ENCODE results near the gene PRKAG2.
"Not testable (repeated sequence)": the region's sequence is repeated elsewhere in the genome, so short reads cannot be mapped to it uniquely, and the experiment has no call there.

PRKAG2 gene

DNA sequence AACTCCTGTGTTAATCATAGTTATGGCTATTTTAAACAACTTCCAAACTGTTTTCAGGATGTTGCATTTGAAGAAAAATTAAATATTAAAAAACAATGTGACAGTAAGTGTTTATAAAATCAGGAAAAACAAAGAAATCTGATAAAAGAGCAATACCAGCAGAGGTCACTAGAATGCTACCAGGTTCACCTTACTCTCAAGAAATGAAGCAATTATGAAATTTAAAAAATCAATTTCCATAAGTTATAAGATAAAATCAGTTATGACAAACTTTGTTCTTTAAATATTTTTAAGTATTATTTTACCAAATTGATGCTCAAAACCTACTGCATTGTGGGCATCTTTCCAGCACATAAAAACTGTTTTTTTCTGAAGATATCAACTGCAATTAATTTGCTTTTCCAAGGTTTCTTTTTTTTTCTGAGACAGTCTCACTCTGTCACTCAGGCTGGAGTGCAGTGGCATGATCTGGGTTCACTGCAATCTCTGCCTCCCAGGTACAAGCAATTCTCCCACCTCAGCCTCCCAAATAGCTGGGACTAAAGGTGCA is 306.5 kb downstream of the PRKAG2 start:
- no peak for DNase-seq

DNA sequence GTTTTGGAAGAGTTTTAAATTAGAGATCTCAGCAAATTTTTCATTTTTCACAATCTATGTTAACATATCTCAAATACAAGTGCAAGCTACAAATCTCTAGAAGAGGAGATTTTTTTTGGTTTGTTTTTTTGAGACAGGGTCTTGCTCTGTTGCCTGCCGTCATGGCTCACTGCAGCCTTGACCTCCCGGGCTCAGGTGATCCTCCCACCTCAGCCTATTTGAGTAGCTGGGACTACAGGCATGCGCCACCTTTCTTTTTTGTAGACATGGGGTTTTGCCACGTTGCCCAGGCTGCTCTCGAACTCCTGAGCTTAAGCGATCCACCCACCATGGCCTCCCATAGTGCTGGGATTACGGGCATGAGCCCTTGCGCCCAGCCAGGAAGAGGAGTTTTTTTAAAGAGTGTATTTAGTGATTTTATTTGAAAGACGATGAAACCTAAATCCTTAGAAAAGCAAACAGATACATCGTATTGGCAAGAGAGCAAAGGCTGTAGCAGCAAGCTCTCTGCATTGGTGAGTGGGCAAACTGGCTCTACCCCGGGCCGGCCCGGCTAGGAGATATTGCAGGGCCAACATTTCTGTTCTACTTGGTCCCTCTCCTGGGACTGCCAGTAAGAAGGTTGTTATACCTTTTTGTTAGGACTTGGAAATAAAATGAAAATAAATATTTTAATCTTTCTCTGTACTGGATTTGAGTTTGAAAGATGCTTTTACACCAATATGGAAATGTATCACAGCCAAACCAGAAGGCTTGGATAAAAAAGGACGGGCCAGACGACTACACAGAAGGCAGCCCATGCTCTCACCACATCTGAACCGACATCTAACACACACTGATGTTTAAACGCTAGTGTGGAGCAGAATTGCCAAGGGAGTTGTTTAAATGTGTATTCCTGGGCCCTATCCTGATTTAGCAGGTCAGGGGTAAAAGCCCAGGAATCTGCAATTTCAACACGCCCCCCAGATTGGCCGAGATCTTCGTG is 307.7 kb downstream of the PRKAG2 start:
- DNase-seq: no peak

DNA sequence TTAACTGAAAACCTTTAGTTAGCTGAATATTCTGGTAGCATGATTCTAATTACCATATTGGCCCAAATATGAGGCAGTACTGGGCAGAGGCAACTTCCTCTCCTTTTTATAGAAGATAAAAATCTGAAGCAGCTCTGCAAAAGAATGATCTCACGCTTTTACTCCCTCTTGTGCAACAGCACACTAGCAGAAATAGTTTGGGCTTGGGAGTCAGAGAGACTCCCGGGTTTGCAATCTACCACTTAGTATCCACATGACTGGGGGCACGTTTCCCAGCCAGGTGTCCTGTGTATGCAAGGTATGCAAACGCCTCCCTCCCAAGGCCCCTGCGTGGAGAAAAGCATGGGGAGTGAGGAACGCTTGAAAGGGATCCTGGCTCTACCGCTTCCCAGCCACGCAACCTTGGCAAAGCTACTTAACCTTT is 310.0 kb downstream of the PRKAG2 start:
- DNase-seq: peak; percentile 88

DNA sequence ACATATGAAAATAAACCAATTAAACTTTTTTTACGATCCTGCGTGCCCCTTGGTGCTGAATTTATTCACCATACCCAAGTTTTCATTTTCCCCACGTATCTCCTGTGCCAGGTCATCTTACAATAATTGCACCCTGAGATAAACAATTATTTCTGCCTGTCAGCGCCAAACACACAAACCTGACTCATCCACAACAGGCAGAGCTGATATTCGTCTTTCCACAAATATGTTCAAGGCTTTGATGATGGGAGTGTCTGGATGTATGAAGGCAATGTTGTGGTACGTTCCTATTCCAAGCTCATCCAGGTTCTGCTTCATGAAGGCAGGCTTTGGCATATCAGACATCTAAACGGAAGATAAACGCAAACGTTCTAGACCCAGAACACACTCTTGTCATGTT is 311.4 kb downstream of the PRKAG2 start:
- no peak for DNase-seq

DNA sequence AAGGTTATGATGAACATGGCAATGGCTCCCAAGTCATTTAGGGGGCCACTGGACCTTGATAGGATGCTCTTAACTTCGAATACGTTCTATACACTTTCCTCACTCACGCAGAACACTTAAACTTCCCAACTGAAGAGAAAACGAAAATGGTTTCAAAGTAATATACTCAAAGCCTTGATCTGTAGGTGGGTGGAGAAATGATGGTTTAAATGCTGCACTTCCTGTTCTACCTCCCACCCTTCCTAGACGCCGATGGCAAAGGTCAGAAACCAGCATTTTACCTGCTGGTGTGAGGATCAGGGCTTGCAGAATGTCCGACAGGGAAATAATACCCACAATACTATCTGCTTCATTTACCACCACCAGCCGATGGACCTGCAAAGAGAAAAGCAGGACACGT is 316.7 kb downstream of the PRKAG2 start:
- no peak for DNase-seq

DNA sequence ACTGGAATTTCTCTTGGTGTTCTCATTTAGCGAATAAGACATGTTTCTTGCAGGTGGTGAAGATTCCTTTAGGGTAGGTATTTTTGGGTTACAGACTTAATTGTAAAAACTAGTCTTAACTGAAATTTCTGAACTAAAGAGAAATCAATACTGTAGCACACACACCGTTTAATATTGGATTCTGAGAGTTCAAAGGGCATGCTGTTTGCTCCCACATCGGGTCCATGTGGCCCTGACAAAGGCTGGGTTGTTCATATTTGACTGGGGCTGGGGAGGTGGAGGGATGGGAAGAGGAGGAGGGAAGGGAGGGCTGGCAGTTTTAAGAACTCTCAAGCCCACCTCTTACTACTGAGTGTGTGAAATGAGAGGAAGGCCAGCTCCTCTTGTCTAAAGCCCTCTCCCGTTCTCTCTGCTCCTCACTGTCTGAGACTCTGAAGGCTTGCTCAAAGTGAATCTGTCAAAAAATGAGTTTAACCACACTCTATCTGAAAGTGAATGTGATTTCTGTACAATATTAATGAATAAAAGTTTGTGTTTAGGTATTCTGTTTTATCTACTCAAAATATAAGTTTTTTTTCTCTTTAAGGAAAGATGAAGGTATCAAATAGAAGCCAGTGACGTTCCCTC is 317.2 kb downstream of the PRKAG2 start:
- no peak for DNase-seq

DNA sequence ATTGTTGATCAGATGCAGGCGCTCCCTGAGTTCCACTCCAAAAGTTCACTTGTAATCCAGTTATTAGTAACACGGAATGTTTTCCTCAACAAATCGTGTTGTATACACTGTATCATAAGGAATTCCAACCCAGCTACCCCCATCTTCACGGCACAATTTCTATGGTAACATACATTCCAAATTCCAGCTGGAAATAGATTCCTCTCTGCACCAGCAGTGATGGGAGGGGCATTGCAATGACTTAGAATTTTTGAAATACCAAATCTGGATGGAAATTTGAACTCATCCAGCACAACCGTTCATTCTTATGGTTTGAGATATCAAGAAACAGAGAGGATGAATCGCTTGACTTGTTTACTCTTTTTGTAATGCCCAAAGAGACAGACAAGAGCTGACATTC is 318.3 kb downstream of the PRKAG2 start:
- DNase-seq: no peak

DNA sequence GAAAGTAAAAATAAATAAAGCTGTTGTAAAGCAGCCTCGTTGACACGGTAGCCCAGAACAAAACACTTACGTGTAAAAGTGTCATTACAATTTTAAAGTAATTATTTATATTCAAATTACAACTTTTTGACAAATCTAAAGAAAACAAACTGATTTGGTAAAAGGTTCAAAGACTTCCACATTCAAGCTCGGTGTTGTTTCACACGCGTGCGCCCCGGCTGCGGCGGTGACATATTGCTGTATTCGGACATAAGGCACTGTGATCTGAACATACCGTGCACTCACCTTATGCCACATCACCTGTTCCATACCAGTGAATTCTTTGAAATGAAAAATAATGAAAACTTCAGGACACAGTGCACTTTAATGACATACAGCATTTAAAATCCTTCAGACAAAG is 320.3 kb downstream of the PRKAG2 start:
- DNase-seq: no peak

DNA sequence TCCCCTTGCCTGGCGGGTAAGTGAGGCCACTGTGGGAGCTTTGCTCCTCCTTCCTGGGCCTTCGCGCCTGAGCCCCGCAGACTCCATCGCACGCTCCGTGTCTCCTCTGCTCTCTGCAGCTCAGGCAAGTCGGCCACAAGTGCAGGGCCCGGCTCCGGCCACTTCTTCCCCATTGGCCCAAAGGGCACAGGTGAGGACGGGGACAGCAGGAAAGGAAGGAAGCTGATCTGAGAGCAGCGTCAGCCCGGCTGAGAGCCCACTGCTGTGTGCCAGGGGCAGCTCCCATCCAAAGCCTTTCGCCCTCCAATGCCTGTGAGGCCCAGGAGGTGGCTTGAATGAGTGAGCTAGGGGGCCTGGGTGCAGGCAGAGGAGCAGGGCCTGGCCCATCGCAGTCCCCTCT is 323.6 kb downstream of the PRKAG2 start:
- no peak for DNase-seq

DNA sequence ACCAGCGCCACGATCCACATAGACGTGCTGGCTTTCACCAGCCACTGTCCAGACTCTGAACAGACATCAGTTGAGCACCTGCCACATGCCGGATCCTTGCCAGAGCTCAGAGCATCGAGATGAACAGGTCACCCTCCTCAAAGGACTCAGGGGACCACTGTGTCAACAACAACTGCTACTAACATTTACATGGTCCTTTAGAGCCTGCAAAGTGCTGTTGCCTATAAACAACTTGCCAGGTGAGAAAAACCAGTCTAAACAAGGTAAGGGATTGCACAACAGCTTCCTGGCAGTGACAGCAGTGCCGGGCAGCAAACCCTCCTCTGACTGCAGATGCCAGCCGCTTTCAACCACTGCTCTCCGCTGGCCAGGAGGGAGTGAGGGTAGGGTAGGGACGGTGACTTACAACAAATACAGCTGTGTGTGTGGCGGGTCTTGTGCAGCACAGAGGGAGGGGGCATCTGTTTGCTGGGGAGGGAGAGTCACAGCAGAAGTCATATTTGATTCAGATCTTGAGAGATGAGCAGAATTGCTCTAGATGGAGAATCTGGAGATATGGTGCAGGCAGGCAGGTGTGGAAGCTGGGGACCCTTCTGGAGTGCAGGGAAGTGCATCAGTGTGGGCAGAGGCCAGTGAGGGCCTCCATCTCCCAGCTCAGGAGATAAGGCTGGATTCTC is 324.4 kb downstream of the PRKAG2 start:
- DNase-seq: peak; percentile 58

DNA sequence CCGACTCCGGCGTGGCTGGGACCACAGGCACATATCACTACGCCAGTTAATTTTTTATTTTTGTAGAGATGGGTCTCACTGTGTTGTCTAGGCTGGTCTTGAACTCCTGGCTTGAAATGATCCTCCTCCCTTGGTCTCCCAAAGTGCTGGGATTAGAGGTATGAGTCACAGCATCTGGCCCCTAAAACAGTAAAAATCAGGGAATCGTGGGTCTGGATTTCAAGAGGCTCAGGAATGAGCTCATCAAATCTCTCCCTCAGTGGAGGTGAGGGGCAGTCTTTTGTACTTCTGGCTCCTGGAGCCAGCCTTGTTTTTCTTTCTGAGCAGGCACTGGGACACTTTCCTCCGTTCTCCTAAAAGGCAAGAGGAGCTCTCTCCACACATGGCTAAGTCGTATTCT is 325.1 kb downstream of the PRKAG2 start:
- peak; percentile 59 for DNase-seq

DNA sequence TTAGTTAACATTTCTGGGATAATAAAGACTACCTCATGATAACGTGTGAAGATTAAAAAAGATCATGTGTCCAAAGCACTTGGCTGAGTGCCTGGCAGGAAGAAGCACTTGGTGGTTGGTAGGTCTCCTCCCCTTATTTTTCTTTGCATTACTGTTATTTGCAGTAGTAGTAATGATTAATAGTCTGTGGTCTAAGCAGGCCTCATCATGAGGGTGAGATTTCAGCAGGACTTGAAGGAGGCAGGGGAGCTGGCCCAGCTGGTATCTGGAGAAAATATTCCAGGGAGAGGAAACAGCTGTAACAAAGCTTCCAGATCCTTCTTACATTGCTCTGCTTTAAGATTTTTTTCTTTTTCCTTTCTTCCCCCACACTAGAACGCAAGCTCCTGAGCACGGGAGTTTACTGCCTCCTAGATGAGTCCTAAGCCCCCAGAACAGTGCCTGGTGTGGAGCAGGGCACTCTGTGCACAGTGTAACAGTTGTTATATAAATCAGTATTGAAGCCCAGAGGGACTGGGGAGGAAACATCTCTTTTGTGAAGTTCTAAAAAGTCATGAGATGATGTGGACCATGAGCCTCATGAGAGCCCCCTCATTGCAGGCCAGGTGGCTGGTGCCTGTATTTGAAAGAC is 326.1 kb downstream of the PRKAG2 start:
- no peak for DNase-seq

DNA sequence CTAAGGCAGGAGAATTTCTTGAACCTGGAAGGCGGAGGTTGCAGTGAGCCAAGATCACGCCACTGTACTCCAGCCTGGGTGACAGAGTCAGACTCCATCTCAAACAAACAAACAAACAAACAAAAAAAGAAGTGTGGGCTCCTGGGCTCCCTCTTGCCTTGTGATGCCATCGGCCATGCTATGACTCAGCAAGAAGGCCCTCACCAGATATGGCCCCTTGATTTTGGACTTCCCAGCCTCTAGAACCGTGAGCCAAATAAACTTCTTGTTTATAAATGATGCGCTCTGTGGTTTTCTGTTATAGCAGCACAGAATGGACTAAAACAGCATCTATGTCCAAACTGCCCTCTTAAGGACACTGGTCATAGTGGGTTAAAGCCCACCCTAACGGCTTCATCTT is 327.3 kb downstream of the PRKAG2 start:
- no peak for DNase-seq

DNA sequence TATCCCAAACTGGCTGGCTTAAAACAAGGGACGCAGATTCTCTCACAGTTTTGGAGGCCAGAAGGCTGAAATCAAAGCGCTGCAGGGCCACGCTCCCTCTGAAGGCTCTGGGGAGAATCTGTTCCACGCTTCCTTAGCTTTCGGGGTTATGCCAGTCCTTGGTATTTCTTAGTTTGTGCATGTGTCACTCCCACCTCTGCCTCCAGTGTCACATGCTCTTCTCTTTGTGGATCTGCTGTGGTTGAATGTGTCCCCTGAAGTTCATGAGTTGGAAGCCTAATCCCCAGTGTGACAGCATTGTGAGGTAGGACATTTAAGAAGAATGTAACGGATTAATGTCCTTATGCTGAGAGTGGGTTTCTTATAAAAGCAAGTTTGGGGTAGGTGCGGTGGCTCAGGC is 327.8 kb downstream of the PRKAG2 start:
- DNase-seq: no peak

DNA sequence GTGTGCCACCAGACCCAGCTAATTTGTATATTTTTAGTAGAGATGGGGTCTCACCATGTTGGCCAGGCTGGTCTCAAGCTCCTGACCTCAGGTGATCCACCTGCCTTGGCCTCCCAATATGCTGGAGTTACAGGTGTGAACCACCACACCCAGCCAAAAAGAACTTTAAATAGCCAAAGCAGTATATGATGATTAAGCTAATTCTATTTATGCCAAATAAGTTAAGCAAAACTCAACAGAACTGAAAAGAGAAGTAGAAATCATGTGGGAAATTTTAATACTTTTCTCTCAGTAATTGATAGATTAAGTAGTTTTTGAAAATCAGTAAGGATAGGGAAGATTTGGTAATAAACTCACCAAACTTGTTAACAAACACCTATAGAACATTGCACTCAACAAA is 332.7 kb downstream of the PRKAG2 start:
- no peak for DNase-seq

DNA sequence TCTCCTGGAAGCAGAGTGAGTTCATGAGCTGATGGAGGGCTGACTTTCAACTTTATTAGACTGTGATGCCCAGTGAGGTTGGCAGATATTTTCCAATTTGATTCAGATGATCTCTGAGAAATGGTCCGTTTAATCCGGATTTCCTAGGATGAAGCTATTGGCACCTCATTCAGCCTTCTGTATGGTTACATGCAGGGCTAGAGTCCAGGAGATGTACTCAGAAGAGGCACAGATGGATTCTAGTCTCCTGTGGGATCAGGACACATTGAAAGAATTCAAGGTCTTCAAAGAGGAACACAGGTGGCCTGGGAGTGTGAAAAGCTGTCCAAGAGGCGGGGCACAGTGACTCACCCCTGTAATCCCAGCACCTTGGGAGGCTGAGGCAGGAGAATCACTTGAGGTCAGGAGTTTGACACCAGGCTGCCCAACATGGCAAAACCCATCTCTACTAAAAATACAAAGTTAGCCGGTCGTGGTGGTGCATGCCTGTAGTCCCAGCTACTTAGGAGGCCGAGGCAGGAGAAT is 334.2 kb downstream of the PRKAG2 start:
- DNase-seq: no peak

DNA sequence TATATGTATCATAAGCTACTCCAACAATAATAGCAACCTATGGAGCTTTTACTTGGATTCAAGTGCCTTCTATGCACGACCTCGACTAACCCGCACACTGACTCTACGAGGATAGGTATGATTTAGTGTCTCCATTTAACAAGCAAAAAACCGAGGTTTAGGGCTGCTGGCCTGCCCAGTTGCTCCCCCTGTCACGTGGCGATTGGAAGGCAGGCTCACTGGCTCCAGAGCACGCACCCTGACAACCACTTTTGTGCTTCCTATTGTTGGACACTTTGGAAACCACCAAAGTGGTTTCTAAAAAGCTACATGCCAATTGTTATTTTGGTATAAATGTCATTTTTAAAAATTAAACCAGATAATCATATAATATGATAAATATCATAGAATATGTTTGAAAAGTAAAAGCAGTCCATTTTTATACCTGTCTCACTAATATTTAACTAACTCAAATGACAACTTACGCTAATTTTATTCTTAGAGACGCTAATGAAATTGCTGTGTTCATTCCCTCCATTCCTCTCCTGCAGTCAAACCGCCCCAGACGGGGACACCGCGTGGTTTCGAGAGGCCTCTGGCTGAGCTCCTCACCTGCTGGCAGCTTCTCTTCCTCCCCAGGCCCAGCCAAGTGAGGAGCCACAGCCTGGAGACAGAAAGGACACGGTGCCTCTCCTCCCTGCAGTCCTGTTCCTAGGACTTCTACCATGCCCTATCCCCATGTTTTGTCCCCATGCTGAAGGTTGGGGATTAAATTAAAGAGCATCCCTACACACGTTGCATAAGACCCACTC is 335.0 kb downstream of the PRKAG2 start:
- DNase-seq: no peak

DNA sequence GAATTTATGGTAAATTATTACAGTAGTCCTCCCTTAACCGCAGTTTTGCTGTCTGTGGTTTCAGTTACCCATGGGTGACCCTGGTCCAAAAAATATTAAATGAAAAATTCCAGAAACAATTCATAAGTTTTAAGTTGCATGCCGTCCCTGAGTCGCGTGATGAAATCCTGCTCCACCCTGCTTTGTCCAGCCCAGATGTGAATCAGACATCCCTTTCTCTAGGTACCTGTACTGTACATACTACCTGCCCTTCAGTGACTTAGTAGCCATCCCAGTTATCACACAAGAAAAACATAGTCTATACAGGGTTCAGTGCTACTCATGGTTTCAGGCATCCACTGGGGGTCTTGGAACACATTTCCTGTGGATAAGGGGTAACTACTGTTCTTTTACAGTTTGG is 336.8 kb downstream of the PRKAG2 start:
- no peak for DNase-seq

DNA sequence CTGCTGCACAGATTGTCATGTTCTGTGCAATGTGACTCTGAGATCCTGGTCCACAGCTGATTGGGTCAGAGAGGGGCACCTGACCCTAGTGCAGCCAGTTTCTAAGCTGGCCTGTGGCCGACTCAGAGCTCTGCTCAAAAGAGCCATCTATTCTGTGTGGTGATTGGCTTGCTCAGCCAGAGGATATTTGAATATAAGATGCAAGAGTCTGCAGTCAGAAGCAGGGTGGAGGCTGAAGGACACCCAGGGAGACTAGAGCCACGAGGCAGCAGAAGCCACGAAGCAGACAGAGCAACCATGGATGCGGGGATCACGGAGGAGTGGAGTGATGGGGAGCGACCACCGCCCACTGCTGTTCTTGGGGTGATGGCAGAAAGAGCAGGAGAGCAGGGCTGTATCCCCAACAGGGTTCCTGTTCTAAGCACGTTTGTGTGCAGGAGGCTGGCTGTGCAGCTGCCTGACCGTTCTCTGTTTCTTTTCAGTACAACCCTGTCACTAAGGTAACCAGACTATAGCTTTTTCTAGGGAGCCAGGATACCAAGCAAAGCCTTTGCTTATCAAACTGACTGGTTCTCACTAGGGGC is 337.7 kb downstream of the PRKAG2 start:
- peak; percentile 83 for DNase-seq

DNA sequence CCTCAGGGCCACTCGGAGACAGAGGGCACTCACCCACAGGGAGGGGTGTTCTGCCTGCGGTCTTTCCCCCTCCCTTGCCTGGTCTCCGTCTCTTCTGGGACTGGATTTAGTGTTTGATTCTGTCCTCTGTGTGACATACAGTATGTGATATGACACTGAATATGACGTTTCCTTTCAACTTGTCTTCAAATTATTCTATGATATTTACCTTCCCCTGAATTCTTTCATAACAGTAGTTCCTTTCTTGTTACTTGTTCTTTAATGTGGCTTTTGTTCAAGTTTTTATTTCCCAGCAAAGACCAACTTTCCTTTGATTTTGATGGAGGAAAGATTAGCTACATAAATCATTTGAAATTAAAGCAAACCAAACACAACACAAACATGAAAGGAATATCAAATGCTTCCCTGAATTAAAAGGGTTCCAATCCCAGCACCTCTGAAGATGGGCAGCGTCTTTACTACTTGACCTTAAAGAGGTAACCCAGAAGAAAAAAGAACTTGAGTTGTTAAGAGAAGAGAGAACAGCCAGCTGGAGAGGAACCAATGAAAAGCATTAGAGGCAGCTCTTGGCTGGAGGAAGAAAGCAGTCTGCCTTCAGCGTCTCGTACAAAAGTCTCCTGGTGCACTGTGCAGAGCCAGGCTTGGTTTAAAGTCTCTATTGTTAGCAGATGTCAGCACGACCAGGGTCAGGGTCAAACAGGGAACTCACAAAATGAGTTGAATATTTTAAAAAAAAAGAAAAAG is 338.9 kb downstream of the PRKAG2 start:
- no peak for DNase-seq

DNA sequence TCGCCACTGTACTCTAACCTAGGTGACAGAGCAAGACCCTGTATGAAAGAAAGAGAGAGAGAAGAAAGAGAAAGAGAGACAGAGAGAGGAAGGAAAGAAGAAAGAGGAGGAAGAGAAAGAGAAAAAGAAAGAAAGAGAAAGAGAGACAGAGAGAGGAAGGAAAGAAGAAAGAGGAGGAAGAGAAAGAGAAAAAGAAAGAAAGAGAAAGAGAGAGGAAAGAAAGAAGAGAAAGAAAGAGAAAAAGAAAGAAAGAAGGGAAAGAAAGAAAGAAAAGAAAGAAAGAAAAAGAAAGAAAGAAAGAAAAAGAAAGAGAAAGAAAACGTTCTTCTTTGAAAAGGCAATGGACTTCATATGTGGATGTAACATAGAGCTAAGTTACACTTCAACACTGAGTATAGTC is 340.7 kb downstream of the PRKAG2 start:
- DNase-seq: not testable (repeated sequence)
